Stimulated activated naive CD8-positive, alpha-beta T cell treated with anti-CD3 and anti-CD28 coated beads, Interleukin-15, Interleukin-2, amounts not matched to agents 100 ng/mL and 50 ng/mL, for 24 hours (primary cell): ENCODE measurements around the gene MLKL.

ENCODE experiments used
- H3K27ac Mint-ChIP-seq: one replicate; pipeline ENCODE4 v1.8.0; 2021; ENCODE audit warnings: mild to moderate bottlenecking, mixed read lengths
- H3K27me3 Mint-ChIP-seq: one replicate; pipeline ENCODE4 v1.8.0; 2021; ENCODE audit warnings: mixed read lengths
- H3K36me3 Mint-ChIP-seq: one replicate; pipeline ENCODE4 v1.8.0; 2021; ENCODE audit warnings: low read depth, mixed read lengths
- H3K4me1 Mint-ChIP-seq: one replicate; pipeline ENCODE4 v1.8.0; 2021; ENCODE audit warnings: low read depth, mixed read lengths
- H3K4me3 Mint-ChIP-seq: one replicate; pipeline ENCODE4 v1.8.0; 2021; ENCODE audit warnings: mild to moderate bottlenecking, mixed read lengths
- H3K9me3 Mint-ChIP-seq: one replicate; pipeline ENCODE4 v1.8.0; 2021; ENCODE audit warnings: mixed read lengths

MLKL gene

GRCh38 chr16:74700438-74701225 lies at the start of gene MLKL:
MLKL (minus strand) TSS chr16:74700862; CDS start chr16:74695757, 5,105 bp downstream.
- Mint-ChIP-seq H3K9me3 (no peaks in the 10 kb centered on the region), H3K4me3 (peak within 1 kb of the TSS; percentile 100), H3K27ac (peak within 1 kb of the TSS; percentile 100), H3K4me1 (peaks cover 61% of the 10 kb centered on the region), H3K36me3 (peaks cover 26% of the 10 kb centered on the region), H3K27me3 (no peaks in the 10 kb centered on the region)

DNA sequence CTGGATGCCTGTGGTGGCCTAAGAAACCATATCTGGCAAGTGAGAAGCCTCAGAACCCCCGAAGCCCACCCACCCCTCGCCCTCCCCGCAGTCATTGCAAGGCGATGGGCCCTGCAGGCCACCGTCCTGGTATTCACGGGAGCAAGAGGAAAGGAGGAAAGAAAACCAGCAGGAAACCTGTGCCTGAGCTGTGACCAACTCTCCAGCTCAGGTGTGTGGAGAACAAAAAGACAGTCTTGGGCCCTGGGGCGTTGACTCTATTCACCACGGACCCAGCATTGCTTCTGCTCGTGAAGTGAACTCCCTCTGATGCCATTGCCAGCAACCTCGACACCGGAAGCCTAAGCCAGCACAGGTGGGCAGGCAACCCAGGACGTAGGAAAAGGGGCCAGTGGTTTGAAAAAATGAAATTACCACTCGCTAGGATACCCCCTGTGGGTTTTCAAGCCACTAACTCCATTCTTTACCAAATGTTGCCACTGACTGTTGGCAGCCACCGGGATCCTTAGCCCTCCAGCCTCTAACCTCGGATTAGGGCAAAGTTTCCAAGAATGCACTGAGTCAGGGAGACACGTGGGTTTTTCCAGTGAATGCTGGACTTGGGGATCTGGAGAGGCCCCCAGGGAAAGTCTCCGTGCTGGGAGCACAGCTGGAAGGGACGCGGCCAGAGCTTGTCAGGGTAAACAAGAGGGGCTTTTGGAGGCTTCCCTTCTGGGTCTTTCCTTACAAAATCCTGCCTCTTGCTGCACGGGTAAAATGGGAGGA lies 48.8 kb upstream of the MLKL start:
- Mint-ChIP-seq H3K9me3 (no peaks in the 10 kb centered on the region), H3K27me3 (no peaks in the 10 kb centered on the region), H3K4me3 (no peak overlapping the region), H3K4me1 (no peaks in the 10 kb centered on the region), H3K36me3 (no peaks in the 10 kb centered on the region), H3K27ac (no peak overlapping the region)

DNA sequence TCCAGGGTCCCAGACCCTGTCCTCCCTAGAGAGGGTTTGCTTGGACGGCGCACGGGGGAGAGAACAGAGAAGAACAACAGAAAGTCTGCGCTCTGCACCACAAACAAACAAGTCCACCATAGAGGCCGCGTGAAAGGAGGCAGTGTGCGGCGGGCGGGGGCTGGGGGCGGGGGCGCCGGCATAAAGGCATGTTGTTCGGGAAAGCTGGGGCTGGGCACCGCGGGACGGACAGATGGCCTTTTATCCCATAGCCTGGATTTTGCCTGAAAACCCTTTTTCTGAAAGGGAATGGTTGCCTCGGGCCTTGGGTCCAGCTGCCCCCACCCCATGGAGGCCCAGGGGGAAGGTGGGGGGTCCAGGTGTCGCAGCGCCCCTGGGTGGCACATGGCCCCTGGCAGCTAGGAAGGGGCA lies 48.0 kb upstream of the MLKL start:
- Mint-ChIP-seq H3K36me3 (no peaks in the 10 kb centered on the region), H3K9me3 (no peaks in the 10 kb centered on the region), H3K27me3 (no peaks in the 10 kb centered on the region), H3K27ac (no peak overlapping the region), H3K4me1 (no peaks in the 10 kb centered on the region), H3K4me3 (no peak overlapping the region)

DNA sequence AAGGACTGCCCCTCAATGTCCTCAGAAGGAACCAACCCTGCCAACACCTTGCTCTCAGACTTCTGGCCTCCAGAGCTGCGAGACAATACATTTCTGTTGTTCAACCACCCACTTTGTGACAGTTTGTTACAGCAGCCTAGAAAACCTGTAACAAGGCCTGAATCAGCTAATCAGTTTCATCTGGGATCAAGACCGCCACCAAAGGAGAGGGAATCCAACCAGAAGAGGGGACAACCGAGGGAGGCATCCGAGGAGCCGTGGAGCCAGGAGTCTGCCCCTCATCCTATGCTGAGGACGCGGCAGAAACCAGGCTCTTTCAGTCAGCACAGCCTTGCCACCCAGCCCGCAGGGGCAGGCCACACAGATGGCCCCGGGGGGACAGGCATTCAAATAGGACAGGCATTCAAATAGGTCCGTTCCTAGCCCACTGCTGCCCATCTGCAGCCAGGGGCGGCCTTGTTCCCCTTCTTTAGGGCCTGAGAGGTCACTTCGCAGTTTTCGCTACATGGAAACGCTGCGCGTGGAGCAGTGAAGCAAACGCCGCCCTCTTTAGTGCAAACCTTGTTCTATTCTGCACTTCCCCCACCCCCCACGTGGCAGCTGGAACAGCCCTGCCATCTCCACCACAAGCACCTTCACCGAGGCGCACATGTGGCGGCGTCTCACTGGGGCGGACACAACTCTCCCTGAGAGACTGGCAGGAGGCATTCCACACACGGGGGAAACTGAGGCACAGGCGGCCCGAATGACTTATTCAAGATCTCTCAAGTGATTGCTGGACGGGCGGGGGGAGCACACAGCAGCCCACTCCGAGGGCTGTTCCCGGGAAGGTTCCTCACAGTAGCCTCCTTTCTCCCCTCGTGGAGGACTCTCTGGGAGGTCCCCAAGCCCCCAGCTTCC lies 47.3 kb upstream of the MLKL start:
- no peak overlapping the region for H3K27ac Mint-ChIP-seq
- H3K4me1 Mint-ChIP-seq, result no peaks in the 10 kb centered on the region
- H3K36me3 Mint-ChIP-seq, result no peaks in the 10 kb centered on the region
- H3K4me3 Mint-ChIP-seq, result no peak overlapping the region
- no peaks in the 10 kb centered on the region for H3K9me3 Mint-ChIP-seq
- no peaks in the 10 kb centered on the region for H3K27me3 Mint-ChIP-seq

- no peaks in the 10 kb centered on the region for H3K4me1 Mint-ChIP-seq
- no peaks in the 10 kb centered on the region for H3K9me3 Mint-ChIP-seq
- H3K27ac Mint-ChIP-seq, result no peak overlapping the region
- H3K36me3 Mint-ChIP-seq, result no peaks in the 10 kb centered on the region
- H3K4me3 Mint-ChIP-seq, result no peak overlapping the region
- H3K27me3 Mint-ChIP-seq, result no peaks in the 10 kb centered on the region
Observed at GRCh38 chr16:74745926-74746325, 45.3 kb upstream of the MLKL start.

DNA sequence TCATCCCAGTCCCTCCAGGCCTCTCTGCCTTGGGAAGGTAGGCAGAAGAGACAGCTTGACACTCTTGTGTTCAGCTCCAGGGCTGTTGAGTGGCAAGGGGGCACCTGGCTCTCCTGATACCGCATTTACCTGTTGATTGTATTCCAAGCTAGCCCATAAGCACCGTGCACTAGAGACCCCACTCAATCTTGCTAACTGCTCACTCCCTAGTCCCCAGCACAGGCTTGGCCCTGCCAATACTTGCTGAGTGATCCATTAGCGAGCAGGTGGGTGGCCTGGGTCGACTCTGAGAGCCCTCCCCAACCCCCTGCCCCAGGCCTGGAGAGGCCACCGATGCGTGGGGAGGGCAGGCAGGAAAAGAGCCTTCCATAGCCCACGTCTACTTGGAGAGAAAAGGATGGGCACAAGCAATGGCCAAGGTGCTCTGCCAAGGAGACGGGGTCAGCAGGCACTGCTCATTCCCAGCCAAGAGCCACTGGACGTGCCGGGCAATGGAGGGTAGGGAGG lies 44.5 kb upstream of the MLKL start:
- Mint-ChIP-seq H3K36me3 (no peaks in the 10 kb centered on the region), H3K27me3 (no peaks in the 10 kb centered on the region), H3K4me1 (no peaks in the 10 kb centered on the region), H3K9me3 (no peaks in the 10 kb centered on the region), H3K4me3 (no peak overlapping the region), H3K27ac (no peak overlapping the region)

GRCh38 chr16:74744566-74744965 lies 43.9 kb upstream of the MLKL start:
- Mint-ChIP-seq H3K9me3 (no peaks in the 10 kb centered on the region), H3K4me1 (no peaks in the 10 kb centered on the region), H3K27ac (no peak overlapping the region), H3K27me3 (no peaks in the 10 kb centered on the region), H3K4me3 (no peak overlapping the region), H3K36me3 (no peaks in the 10 kb centered on the region)

DNA sequence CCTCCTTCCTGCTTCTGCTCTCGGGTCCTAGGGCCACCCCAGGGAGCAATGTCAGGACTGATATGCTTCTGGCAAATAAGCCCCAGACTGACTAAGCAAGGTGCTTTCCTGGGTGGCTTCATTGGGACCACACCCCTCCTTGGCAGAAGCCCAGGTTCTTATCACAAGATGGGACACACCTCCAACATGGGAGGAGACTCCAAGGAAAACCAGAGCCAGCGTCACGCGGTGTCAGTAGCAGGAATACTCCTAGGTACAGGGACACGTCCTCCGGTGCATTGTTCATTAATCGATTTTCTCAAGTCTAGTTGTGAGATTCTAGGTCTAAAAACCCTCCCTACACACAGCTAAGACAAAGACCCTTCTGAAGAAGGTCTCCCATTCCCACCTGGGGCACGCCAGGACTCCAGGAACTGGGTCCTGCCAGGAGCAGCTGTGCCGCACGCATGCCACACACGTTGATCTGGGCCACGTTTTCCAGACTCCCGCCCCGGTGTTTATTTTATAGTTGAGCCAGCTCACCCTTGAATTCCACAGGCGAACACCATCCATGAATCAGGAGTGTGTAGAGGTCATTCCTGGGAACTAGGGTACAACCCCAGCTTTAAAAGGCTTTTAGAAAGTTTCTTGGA lies 43.1 kb upstream of the MLKL start:
- no peaks in the 10 kb centered on the region for H3K9me3 Mint-ChIP-seq
- no peaks in the 10 kb centered on the region for H3K36me3 Mint-ChIP-seq
- H3K4me3 Mint-ChIP-seq, result no peak overlapping the region
- H3K27me3 Mint-ChIP-seq, result no peaks in the 10 kb centered on the region
- H3K27ac Mint-ChIP-seq, result no peak overlapping the region
- no peaks in the 10 kb centered on the region for H3K4me1 Mint-ChIP-seq

- no peaks in the 10 kb centered on the region for H3K4me1 Mint-ChIP-seq
- no peaks in the 10 kb centered on the region for H3K9me3 Mint-ChIP-seq
- no peaks in the 10 kb centered on the region for H3K36me3 Mint-ChIP-seq
- H3K27ac Mint-ChIP-seq, result no peak overlapping the region
- no peaks in the 10 kb centered on the region for H3K27me3 Mint-ChIP-seq
- H3K4me3 Mint-ChIP-seq, result no peak overlapping the region
Observed at GRCh38 chr16:74743045-74743667, 42.5 kb upstream of the MLKL start.

DNA sequence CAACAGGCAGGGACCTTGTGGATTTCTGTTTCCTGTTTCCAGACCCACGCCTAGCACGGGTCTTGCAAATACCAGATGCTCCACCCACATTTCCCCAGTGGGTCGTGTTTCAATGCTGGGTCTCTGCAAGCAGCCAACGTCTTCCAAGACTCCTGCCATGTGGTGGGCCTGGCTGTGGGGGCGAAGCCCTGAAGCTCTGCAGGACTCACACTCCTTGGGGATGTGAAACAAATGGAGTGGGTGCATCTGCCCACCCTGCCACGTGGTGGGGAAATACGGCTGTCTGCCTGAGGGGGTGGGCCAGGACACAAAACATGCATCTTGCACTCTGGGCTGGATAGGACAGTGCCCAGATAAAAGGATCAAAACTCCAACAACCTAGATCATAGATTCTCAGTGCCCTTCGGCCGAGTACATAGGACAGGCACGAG lies 41.4 kb upstream of the MLKL start:
- H3K36me3 Mint-ChIP-seq, result no peaks in the 10 kb centered on the region
- no peaks in the 10 kb centered on the region for H3K27me3 Mint-ChIP-seq
- no peak overlapping the region for H3K4me3 Mint-ChIP-seq
- H3K27ac Mint-ChIP-seq, result no peak overlapping the region
- H3K9me3 Mint-ChIP-seq, result no peaks in the 10 kb centered on the region
- no peaks in the 10 kb centered on the region for H3K4me1 Mint-ChIP-seq

DNA sequence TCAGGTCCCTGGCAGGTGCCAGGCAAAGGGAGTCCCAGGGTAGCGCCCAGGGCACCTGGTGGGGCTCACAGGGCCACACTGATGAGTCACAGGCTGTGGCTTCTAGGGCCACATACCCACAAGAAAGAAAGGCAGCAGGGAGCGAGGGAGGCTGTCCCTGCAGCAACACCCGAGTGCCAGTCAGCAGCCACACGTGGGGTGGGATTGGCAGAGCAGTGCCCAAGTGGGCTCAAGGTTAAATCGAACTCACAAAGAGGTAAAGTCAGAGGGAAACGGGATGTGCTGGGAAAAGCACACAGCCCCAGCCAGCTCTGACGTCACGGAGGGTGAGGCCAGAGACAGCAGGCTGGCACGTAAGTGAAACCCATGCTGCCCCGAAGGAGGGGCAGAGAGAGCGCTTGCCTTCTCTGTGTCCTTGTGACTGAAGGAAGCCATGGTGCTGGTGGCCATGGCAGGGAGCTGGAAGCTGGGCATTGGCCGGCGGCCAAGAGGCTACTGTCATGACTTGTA lies 40.2 kb upstream of the MLKL start:
- H3K27ac Mint-ChIP-seq, result no peak overlapping the region
- H3K36me3 Mint-ChIP-seq, result no peaks in the 10 kb centered on the region
- H3K4me3 Mint-ChIP-seq, result no peak overlapping the region
- H3K9me3 Mint-ChIP-seq, result no peaks in the 10 kb centered on the region
- no peaks in the 10 kb centered on the region for H3K27me3 Mint-ChIP-seq
- no peaks in the 10 kb centered on the region for H3K4me1 Mint-ChIP-seq

DNA sequence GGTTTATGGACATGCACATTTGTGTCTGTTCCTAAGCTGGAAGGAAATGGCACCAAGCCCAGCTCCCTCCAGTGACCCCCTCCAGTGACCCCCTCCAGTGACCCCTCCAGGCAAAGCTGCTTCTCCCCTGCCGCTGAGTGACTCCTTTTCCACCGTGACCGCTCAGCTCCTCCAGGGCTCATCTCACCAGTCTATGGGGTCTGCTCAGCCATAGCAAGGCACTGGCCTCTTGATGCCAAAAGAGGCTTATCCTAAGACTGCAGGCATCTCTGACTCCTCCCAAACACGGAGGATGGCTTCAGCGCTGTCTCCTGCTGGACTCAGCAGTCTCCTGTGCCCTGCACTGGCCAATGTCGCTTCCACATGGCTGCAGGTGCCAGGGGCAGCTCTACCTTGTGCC lies 38.6 kb upstream of the MLKL start:
- Mint-ChIP-seq H3K27ac (no peak overlapping the region), H3K27me3 (no peaks in the 10 kb centered on the region), H3K4me1 (no peaks in the 10 kb centered on the region), H3K36me3 (no peaks in the 10 kb centered on the region), H3K9me3 (no peaks in the 10 kb centered on the region), H3K4me3 (no peak overlapping the region)

DNA sequence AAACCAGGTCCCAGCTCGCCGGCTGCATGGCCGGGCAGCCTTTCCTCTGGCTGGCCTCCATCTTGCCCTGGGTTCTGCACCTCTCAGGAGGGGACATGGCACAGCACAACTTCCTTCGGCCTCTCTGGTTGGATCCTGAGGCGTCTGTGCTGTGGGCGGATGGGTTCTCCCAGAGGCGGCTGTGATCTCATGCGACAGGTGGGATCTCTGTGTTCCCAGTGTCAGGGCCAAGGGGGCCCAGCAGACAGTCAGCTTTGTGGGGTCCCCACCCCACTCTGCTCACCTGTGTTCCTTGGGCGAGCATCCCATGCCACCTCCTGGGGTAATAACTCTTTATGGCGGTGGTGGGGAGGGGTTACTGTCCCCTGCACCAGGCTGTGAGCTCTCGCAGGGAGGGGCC lies 38.2 kb upstream of the MLKL start:
- H3K36me3 Mint-ChIP-seq, result no peaks in the 10 kb centered on the region
- H3K4me1 Mint-ChIP-seq, result no peaks in the 10 kb centered on the region
- no peaks in the 10 kb centered on the region for H3K27me3 Mint-ChIP-seq
- H3K9me3 Mint-ChIP-seq, result no peaks in the 10 kb centered on the region
- no peak overlapping the region for H3K27ac Mint-ChIP-seq
- H3K4me3 Mint-ChIP-seq, result no peak overlapping the region

DNA sequence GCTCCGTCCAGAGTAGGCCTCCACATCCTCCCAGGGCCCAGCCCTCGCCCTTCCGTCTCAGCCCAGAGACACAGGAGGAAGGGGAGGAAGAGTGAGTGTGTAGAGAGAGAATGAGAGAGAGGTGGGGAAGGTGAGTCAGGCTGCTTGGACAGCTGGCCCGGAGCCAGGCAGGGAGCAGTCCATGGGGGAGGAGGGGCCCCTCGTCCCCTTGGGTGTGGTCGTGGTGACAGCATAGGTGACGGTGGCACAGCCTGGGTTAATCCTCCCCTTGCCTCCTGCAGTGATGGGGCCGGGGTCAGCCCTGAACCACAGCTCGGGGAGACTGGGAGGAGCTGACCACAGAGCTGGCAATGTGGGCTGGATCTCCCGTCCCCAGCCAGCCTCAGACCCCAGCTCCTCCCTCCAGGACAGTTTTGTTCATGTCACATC lies 37.5 kb upstream of the MLKL start:
- no peak overlapping the region for H3K27ac Mint-ChIP-seq
- H3K4me1 Mint-ChIP-seq, result no peaks in the 10 kb centered on the region
- no peaks in the 10 kb centered on the region for H3K9me3 Mint-ChIP-seq
- H3K4me3 Mint-ChIP-seq, result no peak overlapping the region
- H3K36me3 Mint-ChIP-seq, result no peaks in the 10 kb centered on the region
- no peaks in the 10 kb centered on the region for H3K27me3 Mint-ChIP-seq
